Activated naive CD8-positive, alpha-beta T cell treated with anti-CD3 and anti-CD28 coated beads for 36 hours (primary cell): ENCODE measurements around the gene HERC4. TPM values are rescaled to one million over a fixed set of nuclear protein-coding genes. Genes with fewer than 3 reads are reported as not detected.

ENCODE experiments used
- DNase-seq: peaks from one replicate; pipeline ENCODE4 v3.0.0; 2021
- H3K27ac Mint-ChIP-seq: one replicate; pipeline ENCODE4 v1.8.0; 2022; ENCODE audit warnings: mild to moderate bottlenecking, moderate library complexity, mixed read lengths
- H3K27me3 Mint-ChIP-seq: one replicate; pipeline ENCODE4 v1.8.0; 2022; ENCODE audit warnings: mild to moderate bottlenecking, mixed read lengths
- H3K36me3 Mint-ChIP-seq: one replicate; pipeline ENCODE4 v1.8.0; 2021; ENCODE audit warnings: mild to moderate bottlenecking, mixed read lengths
- H3K4me1 Mint-ChIP-seq: one replicate; pipeline ENCODE4 v1.8.0; 2021; ENCODE audit warnings: mixed read lengths
- H3K4me3 Mint-ChIP-seq: one replicate; pipeline ENCODE4 v1.8.0; 2022; ENCODE audit warnings: mild to moderate bottlenecking, moderate library complexity, mixed read lengths
- H3K9me3 Mint-ChIP-seq: one replicate; pipeline ENCODE4 v1.8.0; 2022; ENCODE audit warnings: mixed read lengths
- total RNA-seq, 2 experiments: library from RNA; stranded (reverse); gene quantifications; one replicate each; pipeline ENCODE4 v1.2.3, GENCODE V29; 2021

HERC4 gene
- 10 to 100 TPM; 38.2 to 39.9 TPM for total RNA-seq

- Mint-ChIP-seq H3K27ac (peak within 1 kb of the TSS; percentile 93), H3K27me3 (no peaks in the 10 kb centered on the region), H3K4me3 (peak within 1 kb of the TSS; percentile 95), H3K4me1 (peaks cover 33% of the 10 kb centered on the region), H3K36me3 (peaks cover 14% of the 10 kb centered on the region), H3K9me3 (no peaks in the 10 kb centered on the region)
- DNase-seq: peak; percentile 89
These were observed at the start of gene HERC4 for GRCh38 chr10:68074775-68075549. Gene HERC4 (minus strand): TSS chr10:68075283. CDS start chr10:68073108, 2,175 bp downstream.

GRCh38 chr10:68124718-68125117 is 49.6 kb upstream of the HERC4 start:
- no peak for DNase-seq
- peaks cover under 1% of the 10 kb centered on the region for H3K27me3 Mint-ChIP-seq
- no peaks in the 10 kb centered on the region for H3K9me3 Mint-ChIP-seq
- no peaks in the 10 kb centered on the region for H3K4me1 Mint-ChIP-seq
- no peaks in the 10 kb centered on the region for H3K36me3 Mint-ChIP-seq
- H3K4me3 Mint-ChIP-seq: no peak overlapping the region
- H3K27ac Mint-ChIP-seq: no peak overlapping the region

- H3K27ac Mint-ChIP-seq: no peak overlapping the region
- H3K4me3 Mint-ChIP-seq: no peak overlapping the region
- DNase-seq: no peak
These were observed 46.8 kb upstream of the HERC4 start for GRCh38 chr10:68121852-68122251.

GRCh38 chr10:68121020-68121743 is 46.1 kb upstream of the HERC4 start:
- Mint-ChIP-seq H3K4me1 (no peaks in the 10 kb centered on the region), H3K4me3 (no peak overlapping the region), H3K27ac (no peak overlapping the region), H3K9me3 (no peaks in the 10 kb centered on the region), H3K36me3 (no peaks in the 10 kb centered on the region), H3K27me3 (peaks cover 13% of the 10 kb centered on the region)
- DNase-seq: no peak

More at GRCh38 chr10:68121852-68122251, 46.8 kb upstream of the HERC4 start:
- no peaks in the 10 kb centered on the region for H3K9me3 Mint-ChIP-seq
- no peaks in the 10 kb centered on the region for H3K4me1 Mint-ChIP-seq
- no peaks in the 10 kb centered on the region for H3K36me3 Mint-ChIP-seq
- H3K27me3 Mint-ChIP-seq: peaks cover 13% of the 10 kb centered on the region

GRCh38 chr10:68118657-68119056 is 43.6 kb upstream of the HERC4 start:
- Mint-ChIP-seq H3K4me1 (no peaks in the 10 kb centered on the region), H3K4me3 (no peak overlapping the region), H3K27me3 (peaks cover 19% of the 10 kb centered on the region), H3K9me3 (no peaks in the 10 kb centered on the region), H3K27ac (no peak overlapping the region), H3K36me3 (no peaks in the 10 kb centered on the region)
- DNase-seq: no peak

GRCh38 chr10:68112837-68113236 is 37.8 kb upstream of the HERC4 start:
- Mint-ChIP-seq H3K4me3 (no peak overlapping the region), H3K36me3 (no peaks in the 10 kb centered on the region), H3K27ac (no peak overlapping the region), H3K27me3 (peaks cover 10% of the 10 kb centered on the region), H3K4me1 (no peaks in the 10 kb centered on the region), H3K9me3 (no peaks in the 10 kb centered on the region)
- DNase-seq: no peak

GRCh38 chr10:68111584-68111983 is 36.5 kb upstream of the HERC4 start:
- no peak overlapping the region for H3K27ac Mint-ChIP-seq
- H3K4me3 Mint-ChIP-seq: no peak overlapping the region
- DNase-seq: no peak
- H3K4me1 Mint-ChIP-seq: no peaks in the 10 kb centered on the region
- H3K36me3 Mint-ChIP-seq: no peaks in the 10 kb centered on the region
- H3K9me3 Mint-ChIP-seq: no peaks in the 10 kb centered on the region
- H3K27me3 Mint-ChIP-seq: peaks cover 7% of the 10 kb centered on the region

GRCh38 chr10:68110027-68110426 is 34.9 kb upstream of the HERC4 start:
- H3K4me3 Mint-ChIP-seq: no peak overlapping the region
- DNase-seq: no peak
- H3K36me3 Mint-ChIP-seq: no peaks in the 10 kb centered on the region
- H3K27me3 Mint-ChIP-seq: no peaks in the 10 kb centered on the region
- no peak overlapping the region for H3K27ac Mint-ChIP-seq
- no peaks in the 10 kb centered on the region for H3K9me3 Mint-ChIP-seq
- H3K4me1 Mint-ChIP-seq: no peaks in the 10 kb centered on the region

- Mint-ChIP-seq H3K4me1 (no peaks in the 10 kb centered on the region), H3K9me3 (no peaks in the 10 kb centered on the region), H3K36me3 (no peaks in the 10 kb centered on the region), H3K27ac (peak within 1 kb of the TSS; percentile 56), H3K4me3 (no peak within 1 kb of the TSS), H3K27me3 (no peaks in the 10 kb centered on the region)
- DNase-seq: no peak
These were observed 34.2 kb upstream of the HERC4 start, which contains the start of gene MYPN for GRCh38 chr10:68109331-68109730. Gene MYPN (plus strand): TSS chr10:68109488. CDS start chr10:68121439, 11,951 bp downstream.

- Mint-ChIP-seq H3K4me3 (no peak overlapping the region), H3K27me3 (no peaks in the 10 kb centered on the region), H3K9me3 (no peaks in the 10 kb centered on the region), H3K27ac (no peak overlapping the region), H3K36me3 (no peaks in the 10 kb centered on the region), H3K4me1 (no peaks in the 10 kb centered on the region)
- no peak for DNase-seq
These were observed 33.6 kb upstream of the HERC4 start for GRCh38 chr10:68108653-68109052.

GRCh38 chr10:68108051-68108450 is 33.0 kb upstream of the HERC4 start:
- no peak overlapping the region for H3K4me3 Mint-ChIP-seq
- H3K27me3 Mint-ChIP-seq: no peaks in the 10 kb centered on the region
- H3K27ac Mint-ChIP-seq: no peak overlapping the region
- no peaks in the 10 kb centered on the region for H3K4me1 Mint-ChIP-seq
- no peaks in the 10 kb centered on the region for H3K9me3 Mint-ChIP-seq
- no peaks in the 10 kb centered on the region for H3K36me3 Mint-ChIP-seq
- DNase-seq: no peak

GRCh38 chr10:68107651-68108050 is 32.6 kb upstream of the HERC4 start:
- H3K4me1 Mint-ChIP-seq: no peaks in the 10 kb centered on the region
- H3K4me3 Mint-ChIP-seq: no peak overlapping the region
- H3K9me3 Mint-ChIP-seq: no peaks in the 10 kb centered on the region
- H3K36me3 Mint-ChIP-seq: no peaks in the 10 kb centered on the region
- DNase-seq: no peak
- no peak overlapping the region for H3K27ac Mint-ChIP-seq
- no peaks in the 10 kb centered on the region for H3K27me3 Mint-ChIP-seq

- no peak overlapping the region for H3K4me3 Mint-ChIP-seq
- no peak overlapping the region for H3K27ac Mint-ChIP-seq
- H3K27me3 Mint-ChIP-seq: no peaks in the 10 kb centered on the region
- no peaks in the 10 kb centered on the region for H3K36me3 Mint-ChIP-seq
- H3K9me3 Mint-ChIP-seq: no peaks in the 10 kb centered on the region
- DNase-seq: no peak
- no peaks in the 10 kb centered on the region for H3K4me1 Mint-ChIP-seq
These were observed 31.6 kb upstream of the HERC4 start for GRCh38 chr10:68106656-68107055.

GRCh38 chr10:68105820-68106219 is 30.7 kb upstream of the HERC4 start:
- H3K36me3 Mint-ChIP-seq: no peaks in the 10 kb centered on the region
- H3K4me1 Mint-ChIP-seq: no peaks in the 10 kb centered on the region
- H3K27ac Mint-ChIP-seq: no peak overlapping the region
- DNase-seq: no peak
- no peak overlapping the region for H3K4me3 Mint-ChIP-seq
- H3K27me3 Mint-ChIP-seq: no peaks in the 10 kb centered on the region
- no peaks in the 10 kb centered on the region for H3K9me3 Mint-ChIP-seq

- Mint-ChIP-seq H3K4me3 (no peak overlapping the region), H3K27ac (no peak overlapping the region), H3K36me3 (no peaks in the 10 kb centered on the region), H3K27me3 (no peaks in the 10 kb centered on the region), H3K9me3 (no peaks in the 10 kb centered on the region), H3K4me1 (no peaks in the 10 kb centered on the region)
- DNase-seq: no peak
These were observed 28.8 kb upstream of the HERC4 start for GRCh38 chr10:68103901-68104300.
